OCI-LY1 (cell line): Measurements from ENCODE around the gene NBPF3.
"Not testable (repeated sequence)": the region's sequence is repeated elsewhere in the genome, so short reads cannot be mapped to it uniquely, and the experiment has no call there.

Source experiments
- H2AFZ ChIP-seq: fragments of 200-600 bp; sonication (generic), shearing (Covaris generic); 2 replicates; pipeline ENCODE4 v1.6.0; 2014; ENCODE audit warnings: antibody characterized with exemption, mild to moderate bottlenecking, low read length
- H3F3A ChIP-seq: fragments of 200-600 bp; sonication (generic), shearing (Covaris generic); 2 replicates; pipeline ENCODE4 v1.6.0; 2014; ENCODE audit warnings: mild to moderate bottlenecking, antibody characterized with exemption, low read length, moderate library complexity; ENCODE audit not compliant: insufficient read depth
- H3K27ac ChIP-seq: fragments of 200-600 bp; sonication (generic); 2 replicates; pipeline ENCODE4 v1.5.1; 2014; ENCODE audit warnings: low read length, mixed run types, mild to moderate bottlenecking, low read depth; ENCODE audit not compliant: poor library complexity, severe bottlenecking
- H3K27me3 ChIP-seq: fragments of 200-600 bp; sonication (generic); 2 replicates; pipeline ENCODE4 v1.6.0; 2014; ENCODE audit warnings: antibody characterized with exemption, mild to moderate bottlenecking, low read length, moderate library complexity; ENCODE audit not compliant: insufficient read depth
- H3K36me3 ChIP-seq: fragments of 200-600 bp; sonication (generic); 2 replicates; pipeline ENCODE4 v1.6.1; 2014; ENCODE audit warnings: mild to moderate bottlenecking, antibody characterized with exemption, low read length, moderate library complexity, mixed read lengths; ENCODE audit not compliant: insufficient read depth
- H3K4me1 ChIP-seq: fragments of 200-600 bp; sonication (generic); 2 replicates; pipeline ENCODE4 v1.5.1; 2014; ENCODE audit warnings: mild to moderate bottlenecking, low read length, moderate library complexity; ENCODE audit not compliant: insufficient read depth, severe bottlenecking
- H3K4me2 ChIP-seq: fragments of 200-600 bp; sonication (generic), shearing (Covaris generic); 2 replicates; pipeline ENCODE4 v1.6.1; 2014; ENCODE audit warnings: low read length
- H3K4me3 ChIP-seq: fragments of 200-600 bp; sonication (generic); 2 replicates; pipeline ENCODE4 v1.5.1; 2014; ENCODE audit warnings: low read length, low read depth, mild to moderate bottlenecking, mixed read lengths; ENCODE audit not compliant: poor library complexity, severe bottlenecking
- H3K79me2 ChIP-seq: fragments of 200-600 bp; shearing (Covaris generic); 2 replicates; pipeline ENCODE4 v1.6.1; 2016; ENCODE audit warnings: mixed run types, low read length, mixed read lengths; ENCODE audit not compliant: insufficient read depth
- H3K9ac ChIP-seq: fragments of 200-600 bp; sonication (generic), shearing (Covaris generic); 2 replicates; pipeline ENCODE4 v1.6.1; 2014; ENCODE audit warnings: mild to moderate bottlenecking, low read length, mixed read lengths
- H3K9me2 ChIP-seq: fragments of 200-600 bp; sonication (generic), shearing (Covaris generic); 2 replicates; pipeline ENCODE4 v1.6.1; 2014; ENCODE audit warnings: low read depth, mild to moderate bottlenecking, low read length, mixed read lengths
- H3K9me3 ChIP-seq: fragments of 200-600 bp; shearing (Covaris generic); 2 replicates; pipeline ENCODE4 v1.6.1; 2014; ENCODE audit warnings: low read length, mixed read lengths
- H4K20me1 ChIP-seq: fragments of 200-600 bp; sonication (generic), shearing (Covaris generic); 2 replicates; pipeline ENCODE4 v1.6.0; 2016; ENCODE audit warnings: mild to moderate bottlenecking, low read length; ENCODE audit not compliant: insufficient read depth
- CTCF ChIP-seq: fragments of 200-600 bp; sonication (generic), shearing (Covaris generic); IDR thresholded peaks from 2 replicates; pipeline ENCODE4 v1.5.1; 2017; ENCODE audit warnings: mild to moderate bottlenecking, antibody characterized with exemption, low read length, moderate library complexity, mixed read lengths
- EZH2 ChIP-seq: fragments of 200-600 bp; sonication (generic), shearing (Covaris generic); IDR thresholded peaks from 2 replicates; pipeline ENCODE4 v1.8.0; 2017; ENCODE audit warnings: borderline replicate concordance, mixed run types, mild to moderate bottlenecking, antibody characterized with exemption, low read length, moderate library complexity, mixed read lengths

The NBPF3 gene

GRCh38 chr1:21478356-21478755 lies 38.4 kb downstream of the NBPF3 start:
- no peaks in the 10 kb centered on the region for H3K9me3 ChIP-seq
- H3K4me2 ChIP-seq: no peak overlapping the region
- no peak overlapping the region for H2AFZ ChIP-seq
- no peaks in the 10 kb centered on the region for H4K20me1 ChIP-seq
- H3F3A ChIP-seq: no peaks in the 10 kb centered on the region
- no peaks in the 10 kb centered on the region for H3K9me2 ChIP-seq
- H3K4me1 ChIP-seq: no peaks in the 10 kb centered on the region
- no peaks in the 10 kb centered on the region for H3K27me3 ChIP-seq
- no peaks in the 10 kb centered on the region for H3K36me3 ChIP-seq
- H3K27ac ChIP-seq: no peak overlapping the region
- TF ChIP-seq CTCF (no peak), EZH2 (no peak)
- no peak overlapping the region for H3K4me3 ChIP-seq
- H3K79me2 ChIP-seq: no peaks in the 10 kb centered on the region
- H3K9ac ChIP-seq: no peak overlapping the region

GRCh38 chr1:21483881-21484280 lies 43.9 kb downstream of the NBPF3 start:
- H3K4me2 ChIP-seq, H3K4me1 ChIP-seq, H3K9me3 ChIP-seq, H3K9me2 ChIP-seq, H3K27ac ChIP-seq, H3K79me2 ChIP-seq, H3K27me3 ChIP-seq, H3K9ac ChIP-seq, H3K36me3 ChIP-seq, H2AFZ ChIP-seq, H3K4me3 ChIP-seq, H3F3A ChIP-seq, H4K20me1 ChIP-seq: not testable (repeated sequence)

GRCh38 chr1:21489146-21489545 lies 49.2 kb downstream of the NBPF3 start:
- TF ChIP-seq CTCF (no peak), EZH2 (no peak)
- Histone ChIP-seq H3K4me2 (peak overlapping the region; percentile 16; the same call in 1 of the 2 replicates), H3K4me3 (peak overlapping the region; percentile 38), H3K36me3 (no peaks in the 10 kb centered on the region), H3K79me2 (no peaks in the 10 kb centered on the region), H3K9me3 (no peaks in the 10 kb centered on the region), H3K27ac (no peak overlapping the region), H3K4me1 (peaks cover 3% of the 10 kb centered on the region), H3K9ac (no peak overlapping the region), H3F3A (no peaks in the 10 kb centered on the region), H3K27me3 (no peaks in the 10 kb centered on the region), H3K9me2 (no peaks in the 10 kb centered on the region), H4K20me1 (no peaks in the 10 kb centered on the region), H2AFZ (no peak overlapping the region)

GRCh38 chr1:21490774-21491487 lies 51.0 kb downstream of the NBPF3 start:
- no peaks in the 10 kb centered on the region for H4K20me1 ChIP-seq
- TF ChIP-seq CTCF: peak; percentile 31; the same call in 1 of the 2 replicates
- TF ChIP-seq EZH2: no peak
- no peak overlapping the region for H3K4me3 ChIP-seq
- H3K9me3 ChIP-seq: no peaks in the 10 kb centered on the region
- H3K9ac ChIP-seq: no peak overlapping the region
- no peak overlapping the region for H3K4me2 ChIP-seq
- no peaks in the 10 kb centered on the region for H3K27me3 ChIP-seq
- H3K27ac ChIP-seq: no peak overlapping the region
- H3K9me2 ChIP-seq: no peaks in the 10 kb centered on the region
- no peaks in the 10 kb centered on the region for H3K79me2 ChIP-seq
- no peaks in the 10 kb centered on the region for H3K36me3 ChIP-seq
- no peaks in the 10 kb centered on the region for H3F3A ChIP-seq
- H3K4me1 ChIP-seq: peaks cover 3% of the 10 kb centered on the region
- no peak overlapping the region for H2AFZ ChIP-seq
